Cardiac muscle cell (in vitro differentiated cells and primary cell): ENCODE measurements around the gene POLR2M. TPM values are rescaled to one million over a fixed set of nuclear protein-coding genes. Genes with fewer than 3 reads are reported as not detected.

Source experiments
- DNase-seq, 2 donors: peaks; one replicate each; pipeline versions ENCODE4 v3.0.0 to v3.0.0-alpha.2; 2010 to 2017; ENCODE audit warnings: low read depth in 1 of 2, low spot score in 1 of 2
- H3K27ac ChIP-seq: fragments of 200-600 bp; sonication (generic); 2 replicates; pipeline ENCODE4 v1.5.1; 2016
- H3K27me3 ChIP-seq: fragments of 200-600 bp; sonication (generic); 2 replicates; pipeline ENCODE4 v1.6.0; 2016; ENCODE audit warnings: control low read depth
- H3K36me3 ChIP-seq: fragments of 200-600 bp; sonication (generic); 2 replicates; pipeline ENCODE4 v1.5.1; 2016; ENCODE audit warnings: control low read depth
- H3K4me1 ChIP-seq: fragments of 200-600 bp; sonication (generic); 2 replicates; pipeline ENCODE4 v1.8.1; 2017; ENCODE audit warnings: low read depth, mild to moderate bottlenecking, mixed run types
- H3K4me3 ChIP-seq: fragments of 200-600 bp; sonication (generic); 2 replicates; pipeline ENCODE4 v1.5.1; 2016; ENCODE audit warnings: mild to moderate bottlenecking
- H3K9me3 ChIP-seq: fragments of 200-600 bp; sonication (generic); 2 replicates; pipeline ENCODE4 v1.5.1; 2017; ENCODE audit warnings: low read depth, mild to moderate bottlenecking, control low read depth
- polyA plus RNA-seq: library from polyadenylated mRNA; unstranded; fragments of >200 nt; fragmentation: Nextera tagmentation; extraction: Ambion mirVana; gene quantifications from 2 replicates; pipeline ENCODE4 v1.2.1, GENCODE V29; 2016
- total RNA-seq: library from RNA; depleted of rRNA; stranded (reverse); fragments of >200 nt; gene quantifications from 2 replicates; pipeline ENCODE4 v1.2.3, GENCODE V29; 2016
- TF ChIP-seq, protein P1 (sequence below): IDR thresholded peaks from 2 replicates; pipeline ENCODE4 v1.5.1; 2012; ENCODE audit warnings: low read depth, mild to moderate bottlenecking, low read length

The POLR2M gene
- total and polyA plus RNA-seq, 2 experiments from 2014 or later, result 24.9 to 225 TPM

DNA sequence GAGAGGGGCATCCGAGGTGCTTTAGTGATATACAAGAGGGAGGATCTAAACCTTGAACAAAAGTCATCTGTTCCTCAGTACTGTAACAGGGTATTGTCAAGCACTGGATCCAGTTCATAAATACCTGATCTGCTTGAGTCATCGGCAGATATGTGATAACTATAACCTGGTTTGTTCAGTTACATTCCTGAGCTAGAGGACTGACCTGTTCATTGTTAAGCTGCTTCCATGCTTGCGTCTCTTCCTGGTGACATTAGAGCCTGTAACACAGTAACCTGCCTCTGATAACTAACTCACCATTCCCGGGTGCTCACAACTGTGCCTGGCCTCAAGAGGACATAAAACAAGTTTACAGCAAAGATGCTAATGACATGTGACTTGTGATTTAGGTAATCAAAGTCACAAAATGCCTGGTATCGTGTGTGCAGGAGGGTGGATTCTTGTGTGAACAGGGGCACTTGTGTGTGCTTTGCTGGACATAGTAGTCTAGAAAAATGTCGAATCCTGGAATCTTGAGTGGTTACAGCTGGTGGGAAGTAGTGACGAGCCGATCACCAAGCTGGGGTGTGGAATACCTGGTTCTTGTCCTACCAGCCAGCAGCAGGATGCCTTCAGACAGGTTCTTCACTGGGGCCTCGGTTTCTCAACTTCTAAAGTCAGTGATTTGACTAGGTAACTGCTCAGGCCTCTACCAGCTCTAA, 30.9 kb upstream of the POLR2M start:
- TF ChIP-seq, protein P1, sequence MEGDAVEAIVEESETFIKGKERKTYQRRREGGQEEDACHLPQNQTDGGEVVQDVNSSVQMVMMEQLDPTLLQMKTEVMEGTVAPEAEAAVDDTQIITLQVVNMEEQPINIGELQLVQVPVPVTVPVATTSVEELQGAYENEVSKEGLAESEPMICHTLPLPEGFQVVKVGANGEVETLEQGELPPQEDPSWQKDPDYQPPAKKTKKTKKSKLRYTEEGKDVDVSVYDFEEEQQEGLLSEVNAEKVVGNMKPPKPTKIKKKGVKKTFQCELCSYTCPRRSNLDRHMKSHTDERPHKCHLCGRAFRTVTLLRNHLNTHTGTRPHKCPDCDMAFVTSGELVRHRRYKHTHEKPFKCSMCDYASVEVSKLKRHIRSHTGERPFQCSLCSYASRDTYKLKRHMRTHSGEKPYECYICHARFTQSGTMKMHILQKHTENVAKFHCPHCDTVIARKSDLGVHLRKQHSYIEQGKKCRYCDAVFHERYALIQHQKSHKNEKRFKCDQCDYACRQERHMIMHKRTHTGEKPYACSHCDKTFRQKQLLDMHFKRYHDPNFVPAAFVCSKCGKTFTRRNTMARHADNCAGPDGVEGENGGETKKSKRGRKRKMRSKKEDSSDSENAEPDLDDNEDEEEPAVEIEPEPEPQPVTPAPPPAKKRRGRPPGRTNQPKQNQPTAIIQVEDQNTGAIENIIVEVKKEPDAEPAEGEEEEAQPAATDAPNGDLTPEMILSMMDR, result no peak
- H3K27me3 ChIP-seq, result no peaks in the 10 kb centered on the region
- H3K27ac ChIP-seq, result no peak overlapping the region
- H3K4me3 ChIP-seq, result no peak overlapping the region
- H3K9me3 ChIP-seq, result no peaks in the 10 kb centered on the region
- H3K4me1 ChIP-seq, result no peaks in the 10 kb centered on the region
- peaks cover 10% of the 10 kb centered on the region for H3K36me3 ChIP-seq
- no peak for DNase-seq

DNA sequence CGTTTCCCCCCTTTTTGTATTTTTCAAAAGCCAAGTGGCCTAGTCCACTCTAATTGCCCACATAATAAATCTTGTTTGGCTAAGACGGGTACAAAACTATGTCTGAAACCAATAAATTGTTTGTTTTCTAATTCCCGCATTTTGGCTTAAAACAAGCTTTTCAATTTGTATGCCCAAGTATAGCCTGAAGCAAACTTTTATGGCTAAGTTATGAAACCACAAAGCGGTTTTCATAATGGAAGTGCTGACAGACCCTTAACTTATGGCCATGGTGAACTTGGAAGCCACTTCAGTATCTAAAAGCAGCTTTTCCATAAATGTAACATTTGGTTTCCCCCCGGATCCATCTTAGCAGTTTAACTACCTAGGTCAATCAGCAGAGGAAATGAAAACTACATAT, 29.9 kb upstream of the POLR2M start:
- no peak for DNase-seq
- TF ChIP-seq, protein P1, result no peak
- peaks cover 10% of the 10 kb centered on the region for H3K36me3 ChIP-seq
- no peaks in the 10 kb centered on the region for H3K4me1 ChIP-seq
- no peaks in the 10 kb centered on the region for H3K9me3 ChIP-seq
- no peak overlapping the region for H3K27ac ChIP-seq
- no peaks in the 10 kb centered on the region for H3K27me3 ChIP-seq
- no peak overlapping the region for H3K4me3 ChIP-seq

DNA sequence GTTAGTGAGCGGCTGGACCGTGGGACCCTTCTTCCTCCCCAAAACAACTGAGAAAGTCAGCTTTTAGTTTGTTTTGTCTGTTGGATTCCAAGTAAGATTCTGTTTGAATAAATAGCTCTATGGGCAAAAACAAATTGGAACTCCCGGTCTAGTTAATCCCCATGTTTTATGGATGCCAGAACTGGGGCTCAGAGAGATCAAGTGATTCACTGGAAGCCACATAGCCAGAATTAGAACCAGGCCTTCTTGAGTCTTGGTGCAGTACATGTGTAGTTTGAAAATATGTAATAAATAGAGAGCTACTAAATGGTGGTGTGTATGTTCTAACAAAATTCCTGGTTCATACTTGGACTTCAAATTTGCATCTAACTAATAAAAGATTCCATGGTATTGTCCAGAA, 29.3 kb upstream of the POLR2M start:
- no peak for DNase-seq
- Histone ChIP-seq H3K4me1 (no peaks in the 10 kb centered on the region), H3K27me3 (no peaks in the 10 kb centered on the region), H3K9me3 (no peaks in the 10 kb centered on the region), H3K27ac (no peak overlapping the region), H3K4me3 (no peak overlapping the region), H3K36me3 (peaks cover 10% of the 10 kb centered on the region)
- TF ChIP-seq, protein P1, result no peak

DNA sequence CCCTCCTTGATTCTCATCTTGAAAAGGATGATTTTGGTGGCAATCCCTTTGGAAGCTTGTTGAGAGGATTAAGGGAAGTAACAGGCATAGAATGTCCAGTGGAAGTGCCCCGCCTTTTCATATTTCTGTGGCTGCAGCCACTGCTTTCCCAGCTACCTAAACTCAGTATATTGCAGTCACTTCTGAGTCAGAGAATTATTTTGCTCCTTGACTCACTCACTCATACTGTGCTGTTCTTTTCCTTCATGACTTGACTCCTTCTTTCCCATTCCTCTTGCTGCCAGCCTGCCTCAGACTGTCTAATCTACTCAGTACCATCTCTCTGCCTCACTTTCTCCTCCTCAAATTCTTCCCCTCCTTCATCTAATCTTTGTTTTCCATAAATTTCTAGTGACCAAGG, 26.5 kb upstream of the POLR2M start:
- Histone ChIP-seq H3K9me3 (no peaks in the 10 kb centered on the region), H3K27me3 (no peaks in the 10 kb centered on the region), H3K27ac (no peak overlapping the region), H3K36me3 (peaks cover 13% of the 10 kb centered on the region), H3K4me1 (no peaks in the 10 kb centered on the region), H3K4me3 (no peak overlapping the region)
- peak in 1 of 2 donors; percentile 45 for DNase-seq
- TF ChIP-seq, protein P1, result no peak

DNA sequence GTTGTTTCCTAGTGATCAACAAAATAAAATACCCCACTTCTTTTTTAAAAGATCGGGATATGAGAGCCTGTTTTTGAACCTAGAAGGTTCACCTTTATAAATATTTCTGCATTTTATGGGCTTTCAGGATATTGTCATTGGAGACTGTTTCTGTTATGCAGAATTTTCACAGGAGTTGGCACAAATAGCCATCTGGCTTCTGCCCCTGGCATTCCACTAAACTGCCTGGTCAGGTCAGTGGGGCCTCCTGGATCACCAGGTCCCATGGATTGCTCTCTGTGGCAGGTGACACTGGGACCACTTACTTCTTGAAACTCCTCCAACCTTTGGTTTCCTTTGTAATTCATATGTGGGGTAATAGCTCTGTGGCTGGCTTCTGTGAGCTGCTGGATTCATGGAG, 25.5 kb upstream of the POLR2M start:
- Histone ChIP-seq H3K36me3 (peaks cover 3% of the 10 kb centered on the region), H3K27me3 (no peaks in the 10 kb centered on the region), H3K4me3 (no peak overlapping the region), H3K4me1 (no peaks in the 10 kb centered on the region), H3K9me3 (no peaks in the 10 kb centered on the region), H3K27ac (no peak overlapping the region)
- no peak for DNase-seq
- TF ChIP-seq, protein P1, result no peak
